NCI-H82 treated with DMSO at 0.1 percent for 48 hours (cell line): ENCODE data around the gene FAM240B.

Experiments used
- DNase-seq: peaks from one replicate; lab custom pipeline; 2025; ENCODE audit not compliant: unreplicated experiment; lab: John Stamatoyannopoulos, UW

The FAM240B gene

DNA sequence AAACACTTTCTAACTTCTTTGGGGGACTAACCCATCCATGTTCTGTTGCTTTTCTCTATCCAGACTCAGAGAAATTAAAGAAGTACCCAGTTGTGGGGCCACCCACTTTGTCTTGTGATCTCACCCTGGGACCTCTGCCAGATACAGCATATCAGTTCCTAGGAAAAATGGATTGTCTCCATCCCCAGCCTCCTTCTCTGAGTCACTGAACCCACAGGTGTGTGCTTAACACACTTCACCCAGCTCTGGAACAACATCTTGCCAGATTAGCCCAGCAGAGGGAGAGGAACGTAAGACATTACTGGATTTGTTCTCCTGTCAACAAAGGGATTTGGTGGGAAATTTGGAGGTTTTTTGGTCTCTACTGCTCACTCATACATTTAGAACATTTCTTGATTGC lies 19.2 kb downstream of the FAM240B start:
- DNase-seq, result no peak

DNA sequence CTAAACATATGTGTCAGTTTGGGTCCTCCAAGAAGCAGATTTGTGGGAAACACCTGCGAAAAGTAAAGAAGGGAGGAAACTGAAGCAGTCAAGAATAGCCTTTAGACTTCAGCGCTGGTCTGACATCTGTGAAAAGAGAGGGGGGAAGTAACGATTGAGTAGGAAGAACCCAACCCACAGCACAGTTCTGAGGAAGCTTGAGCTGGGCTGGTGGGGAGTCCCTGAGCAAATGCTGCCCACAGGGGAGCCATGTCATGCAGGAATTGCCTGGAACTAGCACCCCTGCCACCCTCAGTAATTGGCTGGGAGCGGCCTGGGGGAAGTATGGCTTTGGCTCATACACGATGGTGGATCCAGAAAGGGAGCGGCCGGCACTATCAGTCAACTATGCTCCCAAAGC lies 20.6 kb downstream of the FAM240B start:
- no peak for DNase-seq

DNA sequence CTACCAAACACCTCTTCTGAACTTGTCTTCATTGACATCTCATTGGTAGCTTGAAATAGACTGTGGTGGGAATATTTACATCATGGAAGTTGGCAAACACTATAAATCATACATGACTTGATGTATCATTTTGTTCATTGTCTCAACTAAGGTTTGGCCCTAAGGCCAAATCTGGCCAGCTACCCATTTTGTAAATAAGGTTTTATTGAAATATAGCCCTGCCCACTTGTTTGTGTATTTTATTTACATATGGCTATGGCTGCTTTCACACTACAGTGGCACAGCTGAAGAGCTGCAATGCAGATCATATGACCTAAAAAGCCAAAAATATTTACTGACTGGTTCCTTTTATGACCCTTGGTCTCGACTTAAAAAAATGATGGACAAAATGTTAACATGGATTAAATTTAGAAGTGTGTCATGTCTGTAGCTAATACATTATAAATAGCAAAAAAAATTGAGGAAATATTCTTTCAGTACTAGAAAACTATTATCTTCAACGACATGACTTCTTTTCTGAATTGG lies 22.1 kb downstream of the FAM240B start:
- no peak for DNase-seq

DNA sequence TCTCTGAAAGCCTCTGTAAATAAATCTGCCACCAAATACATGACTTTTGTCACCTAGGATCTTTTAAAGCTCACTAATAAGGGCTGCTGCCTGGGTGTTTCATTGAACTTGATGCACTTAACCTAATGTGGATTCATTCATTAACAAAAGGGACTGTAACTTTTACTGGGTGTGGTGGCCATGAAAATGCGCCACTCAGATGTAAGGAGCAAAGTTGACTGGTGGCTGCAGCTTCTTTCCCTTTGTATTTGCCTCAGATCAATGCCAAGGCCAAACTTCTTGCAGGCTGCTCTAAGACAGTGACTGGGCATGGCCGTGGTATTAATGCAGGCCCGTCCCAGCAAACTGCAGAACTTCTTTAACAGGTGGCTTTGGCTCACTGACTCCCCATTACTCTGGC lies 22.9 kb downstream of the FAM240B start:
- DNase-seq, result no peak

DNA sequence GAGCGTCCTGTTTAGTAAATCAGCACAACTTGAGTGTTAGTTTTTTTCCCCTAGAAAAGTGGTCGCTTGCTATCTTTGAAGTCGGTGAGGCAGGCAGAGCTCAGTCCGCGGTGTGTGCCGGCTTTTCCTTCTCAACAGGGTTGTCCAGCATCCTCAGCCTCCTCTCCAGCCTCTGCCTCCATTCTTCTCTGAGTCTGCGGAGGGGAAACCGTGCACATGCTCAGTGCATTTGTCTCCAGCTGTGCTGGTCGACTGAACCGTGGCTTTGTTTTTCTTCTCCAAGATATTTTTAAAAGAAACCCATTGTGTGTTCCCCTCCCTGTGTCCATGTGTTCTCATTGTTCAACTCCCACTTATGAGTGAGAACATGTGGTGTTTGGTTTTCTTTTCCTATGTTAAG lies 25.3 kb downstream of the FAM240B start:
- no peak for DNase-seq

DNA sequence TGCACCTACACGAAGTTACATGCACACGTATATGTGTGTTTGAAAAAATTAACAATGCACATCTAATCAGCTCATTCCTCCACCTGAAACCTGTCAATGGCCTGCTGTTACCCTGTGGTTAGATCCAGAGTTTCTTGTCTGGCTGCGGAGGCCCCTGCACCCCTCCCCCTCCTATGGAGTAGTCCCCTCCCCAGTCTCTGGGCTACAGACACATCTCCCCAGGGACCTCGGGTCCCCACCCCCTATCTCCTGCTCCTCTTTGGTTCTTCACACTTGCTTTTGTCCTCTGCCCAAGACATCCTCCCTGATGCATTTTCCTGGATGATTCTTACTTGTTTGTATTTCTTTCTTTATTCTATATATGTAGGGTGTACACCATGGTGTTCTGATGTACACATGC lies 27.2 kb downstream of the FAM240B start:
- no peak for DNase-seq

DNA sequence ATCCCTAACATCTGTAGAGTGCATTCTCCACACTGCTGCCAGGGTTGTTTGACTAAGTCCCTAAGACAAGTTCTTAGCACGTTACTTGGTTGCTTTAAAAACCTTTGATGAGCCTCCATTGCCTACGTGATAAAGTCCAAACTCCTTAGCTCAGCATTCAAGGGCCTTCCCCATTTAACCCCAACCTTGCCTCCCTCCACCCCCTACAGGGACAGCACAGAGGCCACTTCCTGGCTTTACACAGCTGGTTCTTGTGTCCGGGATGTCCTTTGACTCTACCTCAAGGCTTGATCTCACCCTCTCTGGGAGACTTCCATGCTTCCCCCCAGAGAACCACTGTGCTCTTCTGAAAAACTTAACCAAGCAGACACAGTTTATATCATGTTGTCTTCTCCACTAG lies 29.4 kb downstream of the FAM240B start:
- DNase-seq, result no peak

DNA sequence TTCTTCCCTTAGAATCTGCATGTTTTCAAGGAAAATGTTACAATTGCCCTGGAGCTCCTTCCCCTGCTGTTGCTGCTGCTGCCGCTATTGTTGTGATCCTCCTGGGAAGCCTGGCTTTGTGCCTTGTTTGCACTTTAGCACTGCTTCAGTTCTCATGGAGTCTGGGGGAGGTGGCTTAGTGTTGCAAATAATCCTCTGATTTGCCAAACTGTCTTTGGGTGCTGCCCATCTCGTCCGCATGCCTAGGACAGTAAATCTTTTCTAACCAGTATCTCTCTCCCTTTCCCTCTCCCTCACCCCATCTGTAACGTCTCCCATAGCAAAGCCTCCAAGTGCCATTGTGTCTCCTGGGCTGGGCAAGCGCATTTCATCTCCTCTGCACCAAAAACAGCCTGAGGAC lies 30.3 kb downstream of the FAM240B start:
- no peak for DNase-seq

DNA sequence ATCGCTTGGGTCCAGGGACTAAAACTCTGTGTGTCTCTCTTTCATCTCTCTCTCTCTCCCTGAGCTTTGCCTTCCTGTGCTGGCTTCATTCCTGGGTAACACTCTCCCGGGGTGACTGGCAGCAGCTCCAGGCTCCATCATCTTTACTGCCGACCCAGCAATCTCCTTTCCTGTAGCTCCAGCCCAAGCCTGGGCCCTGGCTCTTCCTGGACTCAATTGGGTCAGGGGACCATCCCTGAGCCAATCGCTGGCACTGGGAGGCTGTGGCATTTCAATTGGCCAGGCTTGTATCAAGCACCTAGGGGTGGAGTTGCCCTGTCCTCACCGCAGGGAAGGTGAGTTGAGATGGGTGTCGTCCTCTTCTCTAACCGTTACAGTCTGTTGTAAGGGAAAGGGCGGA lies 31.9 kb downstream of the FAM240B start:
- no peak for DNase-seq

DNA sequence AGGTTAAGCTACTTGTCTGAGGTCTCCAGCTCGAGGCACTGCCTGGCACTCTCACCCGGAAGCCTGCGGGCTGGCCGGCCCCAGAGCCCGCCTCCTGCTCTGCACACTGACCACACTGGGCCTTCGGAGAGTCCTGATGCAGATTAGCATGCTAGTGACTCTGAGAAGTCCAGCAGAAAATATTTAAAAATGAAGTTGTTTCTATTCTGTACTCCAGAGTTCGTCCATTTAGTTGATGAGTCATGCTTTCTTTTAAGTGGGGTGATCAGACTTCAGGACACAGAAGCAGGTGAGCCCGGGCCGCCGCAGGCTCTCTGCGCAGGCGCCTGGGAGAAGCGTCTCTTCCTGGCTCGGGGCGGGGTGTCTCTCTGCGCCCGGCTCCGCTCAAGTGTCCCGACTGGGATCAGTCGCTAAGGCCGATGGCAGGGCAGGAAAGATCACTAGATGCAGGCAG lies 32.5 kb downstream of the FAM240B start:
- DNase-seq, result no peak

DNA sequence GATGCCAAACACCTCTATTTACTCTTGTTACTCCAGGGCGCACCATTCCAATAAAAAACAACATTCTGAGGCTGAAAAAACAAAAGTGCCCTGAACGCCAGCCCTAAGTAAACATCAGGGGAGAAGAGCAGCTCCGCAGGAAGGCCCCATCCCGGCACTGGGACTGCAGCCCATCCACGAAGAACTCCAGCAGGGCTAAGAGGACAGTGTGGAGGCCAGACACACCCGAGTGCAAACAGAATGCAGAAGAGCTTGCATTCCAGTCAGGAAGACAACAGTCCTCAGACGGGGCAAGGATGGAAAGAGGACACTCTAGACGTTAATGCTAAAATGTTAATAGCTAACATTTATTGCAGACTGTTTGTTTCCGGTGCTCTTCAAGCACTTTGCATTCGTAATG lies 33.0 kb downstream of the FAM240B start:
- DNase-seq, result no peak

DNA sequence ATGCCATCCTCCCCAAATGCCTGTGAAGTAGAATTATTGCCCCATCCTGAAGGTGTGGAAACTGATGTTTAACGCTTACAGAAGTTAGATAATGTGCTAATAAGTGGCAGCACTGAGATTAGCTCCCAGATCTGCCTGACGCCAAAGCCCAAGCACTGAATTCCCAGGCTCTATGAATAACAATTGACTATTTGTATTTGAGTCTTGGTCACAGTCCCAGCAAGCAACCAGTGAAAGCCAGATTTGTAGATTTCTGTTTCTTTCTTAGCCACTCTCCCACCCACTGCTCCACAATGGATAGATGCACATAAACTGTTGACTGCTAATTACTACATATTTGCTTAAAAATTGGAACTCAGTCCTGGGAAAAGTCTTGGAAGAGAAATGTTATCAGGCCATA lies 34.4 kb downstream of the FAM240B start:
- DNase-seq, result no peak

DNA sequence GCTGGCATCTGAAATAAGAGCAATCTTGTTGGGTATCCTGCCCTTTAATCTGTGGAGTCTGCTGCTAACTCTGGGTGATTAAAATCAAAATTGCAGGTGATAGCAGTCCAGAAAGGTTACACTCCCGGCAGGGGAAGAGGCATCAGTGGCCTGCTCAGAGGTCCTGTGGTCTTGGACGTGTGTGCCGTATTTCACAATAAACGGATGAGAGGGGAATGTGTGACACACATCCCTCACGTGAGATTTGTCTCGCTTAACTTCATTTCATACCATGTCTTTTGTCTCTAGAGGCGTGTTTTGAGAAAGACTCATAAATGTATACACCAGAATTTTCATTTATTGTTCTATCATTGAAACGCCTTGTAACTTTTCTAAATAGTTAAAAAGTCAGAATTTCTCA lies 36.6 kb downstream of the FAM240B start:
- DNase-seq, result no peak

DNA sequence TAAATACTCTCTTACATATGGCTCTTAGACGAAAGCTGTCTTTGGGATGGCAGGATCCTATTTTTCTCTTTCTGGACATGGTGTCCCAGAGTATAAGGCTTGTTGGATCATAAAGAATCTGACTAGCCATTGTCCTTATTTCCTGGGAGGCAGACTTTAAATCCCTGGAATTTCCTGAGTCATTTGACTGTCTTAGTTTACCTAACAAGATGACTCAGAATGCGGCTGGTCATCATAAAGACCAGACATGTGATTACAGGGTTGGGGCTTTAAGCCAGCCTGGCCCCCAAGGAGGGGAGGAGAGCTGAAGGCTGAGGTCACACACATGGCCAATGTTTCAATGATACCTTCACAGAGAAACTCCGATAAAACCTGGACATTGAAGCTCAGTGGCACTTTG lies 37.2 kb downstream of the FAM240B start:
- no peak for DNase-seq

DNA sequence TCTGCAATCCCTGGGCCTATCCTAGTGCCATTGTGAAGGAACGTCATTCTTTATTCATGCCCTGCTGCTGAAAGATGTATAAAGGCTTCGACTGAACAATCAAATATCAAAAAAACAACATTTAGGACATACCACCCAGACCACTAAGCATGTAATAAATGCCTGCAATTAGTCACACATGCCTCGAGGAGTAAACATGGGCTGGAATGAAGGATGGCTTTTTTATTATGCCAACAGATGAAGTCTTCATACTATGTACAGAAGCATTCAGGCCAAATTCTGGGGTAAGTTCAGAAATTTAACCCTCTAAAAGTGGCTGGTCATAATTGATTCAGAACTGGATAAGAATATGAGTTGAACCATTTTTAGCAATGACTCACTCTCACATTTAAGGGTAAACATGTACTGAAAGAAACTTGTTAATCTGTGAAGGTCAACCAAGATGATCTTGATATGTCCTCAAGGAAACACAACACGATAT lies 38.1 kb downstream of the FAM240B start:
- DNase-seq, result no peak

DNA sequence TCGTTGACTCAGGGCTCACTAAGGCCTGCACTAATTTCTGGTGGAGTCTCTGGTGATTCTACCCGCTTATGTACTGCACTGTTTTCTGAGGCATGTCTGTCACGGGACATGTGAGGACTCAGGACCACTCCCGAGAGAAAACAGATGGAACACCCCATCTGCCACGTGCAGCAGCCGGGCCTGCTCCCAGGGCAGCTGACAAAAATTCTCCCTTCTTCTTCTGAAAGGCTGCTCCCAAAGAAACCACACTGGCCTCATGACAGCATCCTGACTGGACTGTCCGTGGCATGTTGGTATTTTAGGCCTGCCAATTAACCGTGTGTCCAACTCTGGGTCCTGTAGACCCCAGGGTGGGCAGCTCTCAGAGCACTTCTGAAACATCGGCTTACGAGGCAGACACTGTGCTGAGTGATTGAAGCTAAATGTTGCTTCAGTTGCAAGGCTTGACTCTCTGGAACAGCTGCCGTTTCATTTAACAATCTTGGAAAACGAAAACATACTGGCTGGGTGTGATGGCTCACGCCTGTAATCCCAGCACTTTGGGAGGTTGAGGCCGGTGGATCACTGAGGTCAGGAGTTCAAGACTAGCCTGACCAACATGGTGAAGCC lies 39.0 kb downstream of the FAM240B start:
- no peak for DNase-seq

DNA sequence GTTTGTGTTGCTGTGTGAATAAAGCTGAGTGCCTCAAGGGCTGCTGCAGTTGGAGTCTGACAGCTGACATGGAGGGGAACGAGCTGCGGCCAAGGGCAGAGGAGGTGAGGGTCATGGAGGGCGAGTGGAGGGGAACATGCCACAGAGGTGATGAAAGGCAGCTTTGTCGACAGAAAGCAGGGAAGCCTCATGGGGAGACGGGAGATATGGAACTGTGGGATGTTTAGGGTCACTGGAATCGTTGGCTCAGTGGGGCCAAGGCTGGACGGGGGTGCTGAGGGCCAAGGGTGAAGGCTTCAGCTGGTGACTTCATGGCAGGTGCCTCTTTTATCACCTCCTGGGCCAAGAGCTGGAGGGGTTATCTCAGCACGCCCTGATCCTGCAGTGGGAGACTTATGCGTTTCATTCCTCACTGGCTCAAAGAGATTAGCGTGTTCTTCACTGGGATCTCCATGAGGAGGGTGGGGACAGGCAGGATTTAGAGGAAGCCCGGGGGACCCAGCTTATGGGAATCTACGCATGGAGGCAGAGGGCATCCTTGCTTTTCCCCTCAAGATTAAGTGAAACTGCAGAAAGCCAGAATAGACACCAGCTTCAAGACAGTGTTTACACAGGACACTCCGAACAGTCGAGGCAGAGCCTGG lies 42.2 kb downstream of the FAM240B start:
- no peak for DNase-seq

DNA sequence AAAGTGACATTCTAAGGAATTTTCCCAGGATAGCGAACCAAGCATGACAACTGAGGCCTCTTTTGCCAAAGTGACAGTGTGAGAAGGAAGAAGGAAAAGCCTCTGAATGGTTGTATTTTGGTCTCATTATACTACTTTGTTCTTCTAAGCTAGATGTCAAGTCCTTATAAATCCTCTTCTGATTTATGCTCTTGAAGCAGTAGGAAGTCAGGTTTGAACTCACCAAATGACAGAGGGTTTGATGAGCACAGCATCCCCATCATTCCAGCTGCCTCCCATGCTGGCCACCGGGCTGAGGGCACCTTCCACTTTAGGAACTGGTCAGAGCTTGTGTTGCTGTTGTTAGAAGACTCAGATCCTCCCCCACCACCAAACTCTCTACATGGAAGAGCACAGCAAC lies 44.1 kb downstream of the FAM240B start:
- no peak for DNase-seq

DNA sequence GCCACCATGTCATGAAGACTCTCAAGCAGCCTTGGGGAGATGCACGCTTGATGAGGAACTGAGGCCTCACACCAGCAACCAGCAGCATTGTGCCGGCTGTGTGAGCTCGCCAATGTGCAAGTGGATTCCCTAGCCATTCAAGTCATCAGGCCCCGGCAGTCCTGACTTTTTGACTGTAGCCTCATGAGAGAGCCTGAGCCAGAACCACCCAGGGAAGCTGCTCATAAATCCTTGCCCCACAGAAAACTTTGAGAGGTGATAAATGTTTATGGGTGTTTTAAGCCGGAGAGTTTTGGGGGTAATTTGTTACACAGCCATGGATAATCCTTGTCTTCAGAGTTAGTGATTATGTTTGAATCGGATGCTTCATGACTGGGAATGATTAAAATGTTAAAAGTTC lies 44.7 kb downstream of the FAM240B start:
- no peak for DNase-seq

DNA sequence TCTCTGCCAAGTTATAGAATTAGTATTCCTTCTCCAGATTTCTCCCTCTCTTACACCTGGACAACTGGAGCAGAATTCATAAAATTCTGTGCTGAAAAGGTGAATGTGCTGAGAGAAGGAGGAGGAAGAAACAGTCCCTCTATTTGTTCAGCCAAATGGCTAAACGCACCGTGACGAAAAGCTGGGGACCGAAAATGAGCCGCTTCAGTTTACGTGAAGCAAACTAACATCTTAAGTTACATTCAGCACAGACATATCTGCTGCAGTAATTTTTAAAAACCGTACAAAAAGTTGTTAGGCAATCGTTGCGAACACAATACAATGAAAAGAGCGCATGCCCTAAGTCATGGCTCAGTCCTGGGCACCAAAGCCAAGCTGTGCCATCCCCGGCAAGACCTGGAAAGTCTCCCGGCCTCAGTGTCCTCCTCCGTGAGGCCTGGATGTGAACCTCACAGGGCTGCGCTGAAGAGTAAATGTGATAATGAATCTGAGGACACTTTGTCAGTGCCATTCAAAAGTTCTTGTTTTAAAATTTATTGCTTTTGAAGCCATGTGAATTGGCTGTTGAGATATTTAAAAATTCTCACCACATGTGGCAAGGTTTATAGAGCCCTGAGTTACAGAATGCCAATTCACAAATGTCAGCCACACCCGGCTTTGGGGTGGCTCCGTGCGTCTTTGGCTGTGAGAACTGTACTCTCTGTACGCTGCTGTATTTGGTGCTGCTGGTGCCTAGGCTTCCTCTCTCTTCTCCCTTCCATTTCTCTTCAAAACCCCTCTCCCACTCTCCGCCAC lies 46.3 kb downstream of the FAM240B start:
- no peak for DNase-seq

DNA sequence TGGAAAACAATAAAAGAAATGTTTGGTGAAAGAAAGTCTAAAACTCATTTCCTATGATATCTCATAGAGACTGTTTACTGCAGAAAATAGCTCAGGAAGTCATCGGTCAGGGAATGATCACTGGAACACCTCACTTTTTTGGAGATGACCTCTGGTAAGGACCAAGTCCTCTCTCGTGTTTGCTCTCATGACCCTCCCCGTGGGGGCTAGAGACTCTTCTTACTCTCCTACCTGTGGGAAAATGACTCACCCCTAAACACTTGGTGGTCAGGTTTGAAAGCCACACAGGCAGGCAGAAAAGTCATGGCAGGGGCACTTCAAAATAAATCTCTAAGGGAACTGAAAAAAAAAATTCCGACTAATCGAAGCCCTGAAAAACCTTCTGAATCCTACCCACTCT lies 48.2 kb downstream of the FAM240B start:
- DNase-seq, result no peak

DNA sequence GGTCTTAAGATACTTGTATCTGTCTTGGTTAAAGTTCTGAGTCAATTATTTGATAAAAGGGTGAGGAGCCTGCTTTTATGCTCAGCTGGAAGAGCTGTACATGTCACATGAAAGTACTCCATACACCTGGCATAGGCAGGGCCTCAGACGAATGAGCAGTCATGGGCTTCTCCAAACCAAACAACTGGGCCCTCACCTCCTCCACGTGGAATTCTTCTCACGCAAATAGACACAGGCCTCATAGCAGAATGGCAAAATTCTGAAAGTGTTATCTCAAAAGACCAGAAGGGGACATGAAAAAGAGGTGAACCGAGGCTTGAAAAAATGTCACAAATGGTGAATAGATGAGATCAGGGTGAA lies 48.6 kb downstream of the FAM240B start:
- no peak for DNase-seq
